ENCODE measurements around the gene CPTP.
A peak's percentile ranks its signal among the peaks of the same experiment; 100 is the strongest.

The CPTP gene

GRCh38 chr1:1292851-1293250 lies 31.8 kb upstream of the CPTP start:
- no peak for DNase-seq

GRCh38 chr1:1293263-1294249 lies 31.0 kb upstream of the CPTP start:
- DNase-seq = no peak

- no peak for DNase-seq
Measured at GRCh38 chr1:1294250-1294890, 30.2 kb upstream of the CPTP start.

- DNase-seq = no peak
Measured at GRCh38 chr1:1295154-1295923, 29.3 kb upstream of the CPTP start.

GRCh38 chr1:1296070-1297061 lies 28.2 kb upstream of the CPTP start:
- no peak for DNase-seq

GRCh38 chr1:1297802-1298424 lies 26.7 kb upstream of the CPTP start:
- no peak for DNase-seq

GRCh38 chr1:1298861-1299685 lies 25.5 kb upstream of the CPTP start:
- DNase-seq = peak; percentile 92

GRCh38 chr1:1299686-1300351 lies 24.8 kb upstream of the CPTP start:
- DNase-seq = no peak

GRCh38 chr1:1300352-1300739 lies 24.3 kb upstream of the CPTP start:
- DNase-seq = no peak

GRCh38 chr1:1302006-1302430 lies 22.6 kb upstream of the CPTP start:
- DNase-seq = no peak

- DNase-seq = no peak
Measured at GRCh38 chr1:1302951-1303509, 21.6 kb upstream of the CPTP start.

- DNase-seq = no peak
Measured at GRCh38 chr1:1303736-1304135, 20.9 kb upstream of the CPTP start.

- peak; percentile 91 for DNase-seq
Measured at GRCh38 chr1:1304331-1305299, 20.0 kb upstream of the CPTP start.

GRCh38 chr1:1305300-1306069 lies 19.1 kb upstream of the CPTP start:
- no peak for DNase-seq

- no peak for DNase-seq
Measured at GRCh38 chr1:1306070-1306660, 18.4 kb upstream of the CPTP start.

- no peak for DNase-seq
Measured at GRCh38 chr1:1306661-1307260, 17.8 kb upstream of the CPTP start.

Data from midbrain (tissue), 1 donor.